WTC11 (cell line): ENCODE results near the gene HSD17B8. TPM values are rescaled to one million over a fixed set of nuclear protein-coding genes. Genes with fewer than 3 reads are reported as not detected.

Experiments
- ATAC-seq: fragments of 200-7000 bp; cut with Tn5 transposase; 2 replicates; pipeline ENCODE4 v1.10.0; 2021; ENCODE audit warnings: mild to moderate bottlenecking, moderate library complexity
- CTCF ChIA-PET: fragments of 300-600 bp; sonication (Branson Sonifier 250); formaldehyde crosslinking; loops from one replicate; lab custom pipeline; 2021; ENCODE audit warnings: antibody characterized with exemption; lab: Charles Lee
- POLR2A ChIA-PET: fragments of 350-600 bp; sonication (Branson Sonifier 250); formaldehyde crosslinking; loops from one replicate; lab custom pipeline; 2021; ENCODE audit warnings: antibody characterized with exemption; lab: Charles Lee
- DNase-seq: peaks from one replicate; pipeline ENCODE4 v3.0.0; 2021; ENCODE audit warnings: low spot score
- H3K27ac Mint-ChIP-seq: 2 replicates; pipeline ENCODE4 v1.8.0; 2021; ENCODE audit warnings: mixed read lengths
- H3K27me3 Mint-ChIP-seq: 2 replicates; pipeline ENCODE4 v1.8.0; 2021; ENCODE audit warnings: low read depth, mild to moderate bottlenecking, moderate library complexity, mixed read lengths
- H3K36me3 Mint-ChIP-seq: 2 replicates; pipeline ENCODE4 v1.8.0; 2021; ENCODE audit warnings: mixed read lengths
- H3K4me1 Mint-ChIP-seq: 2 replicates; pipeline ENCODE4 v1.8.0; 2022; ENCODE audit warnings: mixed read lengths
- H3K4me3 Mint-ChIP-seq: 2 replicates; pipeline ENCODE4 v1.8.0; 2021; ENCODE audit warnings: mild to moderate bottlenecking, moderate library complexity, mixed read lengths
- H3K9me3 Mint-ChIP-seq: 2 replicates; pipeline ENCODE4 v1.8.0; 2021; ENCODE audit warnings: mixed read lengths
- CREB1 ChIP-seq: sonication (generic); formaldehyde crosslinking; IDR thresholded peaks from 2 replicates; pipeline ENCODE4 v1.8.0; 2023; ENCODE audit warnings: mild to moderate bottlenecking, missing genetic modification reagents
- CREM ChIP-seq: sonication (generic); formaldehyde crosslinking; IDR thresholded peaks from 2 replicates; pipeline ENCODE4 v1.8.1; 2022; ENCODE audit warnings: mild to moderate bottlenecking, missing genetic modification reagents, moderate library complexity
- ELF4 ChIP-seq: sonication (generic); formaldehyde crosslinking; IDR thresholded peaks from 2 replicates; pipeline ENCODE4 v1.8.1; 2022; ENCODE audit warnings: low read depth, mild to moderate bottlenecking, moderate library complexity, missing genetic modification reagents
- GRHL2 ChIP-seq: fragments of 250-450 bp; sonication (Bioruptor Pico); IDR thresholded peaks from 2 replicates; pipeline ENCODE4 v1.8.0; 2022; ENCODE audit warnings: mild to moderate bottlenecking, moderate library complexity; ENCODE audit not compliant: insufficient replicate concordance, severe bottlenecking
- IRF1 ChIP-seq: sonication (generic); formaldehyde crosslinking; IDR thresholded peaks from 2 replicates; pipeline ENCODE4 v1.8.0; 2023; ENCODE audit warnings: missing genetic modification reagents
- IRF2 ChIP-seq: sonication (generic); formaldehyde crosslinking; IDR thresholded peaks from 2 replicates; pipeline ENCODE4 v1.8.0; 2022; ENCODE audit warnings: low read depth, missing genetic modification reagents, borderline replicate concordance
- NR2C2 ChIP-seq: sonication (generic); formaldehyde crosslinking; IDR thresholded peaks from 2 replicates; pipeline ENCODE4 v1.8.0; 2022; ENCODE audit warnings: mild to moderate bottlenecking, missing genetic modification reagents
- RORB ChIP-seq: fragments of 250-450 bp; sonication (Bioruptor Pico); IDR thresholded peaks from 2 replicates; pipeline ENCODE4 v1.9.0; 2021; ENCODE audit warnings: mild to moderate bottlenecking
- SMAD3 ChIP-seq: sonication (generic); formaldehyde crosslinking; IDR thresholded peaks from 2 replicates; pipeline ENCODE4 v1.8.0; 2022; ENCODE audit warnings: missing genetic modification reagents, mild to moderate bottlenecking, borderline replicate concordance
- SMAD4 ChIP-seq: sonication (generic); formaldehyde crosslinking; IDR thresholded peaks from 2 replicates; pipeline ENCODE4 v1.8.0; 2022; ENCODE audit warnings: mild to moderate bottlenecking, missing genetic modification reagents
- SOX15 ChIP-seq: fragments of 250-450 bp; sonication (Bioruptor Pico); IDR thresholded peaks from 2 replicates; pipeline ENCODE4 v1.9.0; 2021; ENCODE audit warnings: mild to moderate bottlenecking
- TEAD4 ChIP-seq: sonication (generic); formaldehyde crosslinking; IDR thresholded peaks from 2 replicates; pipeline ENCODE4 v1.8.0; 2022; ENCODE audit warnings: mild to moderate bottlenecking, missing genetic modification reagents
- USF2 ChIP-seq: sonication (generic); formaldehyde crosslinking; IDR thresholded peaks from 2 replicates; pipeline ENCODE4 v1.8.1; 2023; ENCODE audit warnings: mild to moderate bottlenecking, missing genetic modification reagents, moderate library complexity
- ZNF138 ChIP-seq: sonication (generic); formaldehyde crosslinking; conservative IDR thresholded peaks from 2 replicates; pipeline ENCODE4 v1.8.1; 2022; ENCODE audit warnings: mild to moderate bottlenecking, moderate library complexity, missing genetic modification reagents
- ZNF532 ChIP-seq: fragments of 250-450 bp; sonication (Bioruptor Pico); IDR thresholded peaks from 2 replicates; pipeline ENCODE4 v1.9.0; 2021; ENCODE audit warnings: mild to moderate bottlenecking, borderline replicate concordance
- ZSCAN18 ChIP-seq: fragments of 250-450 bp; sonication (Bioruptor Pico); IDR thresholded peaks from 2 replicates; pipeline ENCODE4 v2.1.2; 2022; ENCODE audit warnings: mild to moderate bottlenecking, moderate library complexity
- total RNA-seq: library from RNA; stranded (reverse); gene quantifications from 3 replicates; pipeline ENCODE4 v1.2.3, GENCODE V29; 2021

HSD17B8 gene
- total RNA-seq, 1 experiment from 2014 or later, result 8.1 TPM

- DNase-seq, result no peak
- H3K4me3 Mint-ChIP-seq, result no peak overlapping the region
- H3K27ac Mint-ChIP-seq, result no peak overlapping the region; the same call in 1 of the 2 replicates
- 0 out of 2 replicates have a peak, but pooled peaks cover 3% of the 10 kb centered on the region for H3K4me1 Mint-ChIP-seq
- no peaks in the 10 kb centered on the region for H3K9me3 Mint-ChIP-seq
- peaks cover 7% of the 10 kb centered on the region; the same call in 1 of the 2 replicates for H3K27me3 Mint-ChIP-seq
- CTCF ChIA-PET, result interaction anchor here (0.6 to 3.5 kb wide), 4 partner anchors 13 to 95 kb away, joined by 3 to 55 read pairs (median 9); no protein-coding TSS in a partner anchor
- TF ChIP-seq GRHL2 (CRISPR knock-in tag), result no peak
- TF ChIP-seq IRF2, result no peak
- TF ChIP-seq ZNF138 (CRISPR knock-in tag), result no peak
- TF ChIP-seq NR2C2, result no peak
- TF ChIP-seq, all 79 proteins: peak for 0
- H3K36me3 Mint-ChIP-seq, result no peaks in the 10 kb centered on the region
- ATAC-seq, result no peak
- POLR2A ChIA-PET, result no interaction called here
Measured at GRCh38 chr6:33174784-33175183, 29.7 kb upstream of the HSD17B8 start.

GRCh38 chr6:33175436-33176069, 28.9 kb upstream of the HSD17B8 start:
- H3K4me1 Mint-ChIP-seq, result 0 out of 2 replicates have a peak, but pooled peaks cover 3% of the 10 kb centered on the region
- CTCF ChIA-PET, result interaction anchor here (1.1 to 3.5 kb wide), 3 partner anchors 14 to 73 kb away, joined by 3 to 55 read pairs (median 4); no protein-coding TSS in a partner anchor
- no peak overlapping the region for H3K4me3 Mint-ChIP-seq
- H3K27me3 Mint-ChIP-seq, result peaks cover 11% of the 10 kb centered on the region; the same call in 1 of the 2 replicates
- DNase-seq, result no peak
- H3K27ac Mint-ChIP-seq, result no peak overlapping the region
- TF ChIP-seq SMAD4 (CRISPR knock-in tag) (no peak), CREM (CRISPR knock-in tag) (no peak), ELF4 (CRISPR knock-in tag) (no peak), USF2 (CRISPR knock-in tag) (no peak), ZNF532 (CRISPR knock-in tag) (no peak), SMAD3 (CRISPR knock-in tag) (no peak), TEAD4 (CRISPR knock-in tag) (no peak), CREB1 (CRISPR knock-in tag) (no peak), RORB (CRISPR knock-in tag) (no peak), SOX15 (no peak), ZSCAN18 (CRISPR knock-in tag) (no peak), IRF1 (CRISPR knock-in tag) (no peak)
- TF ChIP-seq, all 79 proteins: peak for 0
- POLR2A ChIA-PET, result no interaction called here
- Mint-ChIP-seq H3K9me3 (no peaks in the 10 kb centered on the region), H3K36me3 (no peaks in the 10 kb centered on the region)
- ATAC-seq, result peak; percentile 63
